AG08395 (cell line): ENCODE results near the gene ZNF428.

Experiments used
- DNase-seq: peaks from one replicate; pipeline ENCODE4 v3.0.0; 2012; ENCODE audit warnings: mixed read lengths, low spot score

Gene ZNF428

DNA sequence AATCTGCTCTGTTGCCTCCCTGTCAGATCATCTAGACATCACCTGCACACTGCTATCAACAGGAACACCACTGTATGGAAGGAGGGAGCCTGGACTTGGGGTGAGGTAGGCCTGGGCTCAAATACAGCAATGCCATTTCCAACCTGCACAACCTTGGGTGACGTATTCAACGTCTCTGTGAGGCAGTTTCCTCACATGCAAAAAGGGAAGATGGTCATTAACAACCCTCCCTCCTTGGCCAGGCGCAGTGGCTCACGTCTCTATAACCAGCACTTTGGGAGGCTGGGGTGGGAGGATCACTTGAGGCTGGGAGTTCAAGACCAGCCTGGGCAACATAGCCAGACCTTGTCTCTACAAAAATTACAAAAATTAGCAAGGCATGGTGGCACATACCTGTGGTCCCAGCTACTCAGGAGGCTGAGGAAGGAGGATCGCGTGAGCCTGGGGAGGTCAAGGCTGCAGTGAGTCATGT is 57.2 kb downstream of the ZNF428 start:
- no peak for DNase-seq

DNA sequence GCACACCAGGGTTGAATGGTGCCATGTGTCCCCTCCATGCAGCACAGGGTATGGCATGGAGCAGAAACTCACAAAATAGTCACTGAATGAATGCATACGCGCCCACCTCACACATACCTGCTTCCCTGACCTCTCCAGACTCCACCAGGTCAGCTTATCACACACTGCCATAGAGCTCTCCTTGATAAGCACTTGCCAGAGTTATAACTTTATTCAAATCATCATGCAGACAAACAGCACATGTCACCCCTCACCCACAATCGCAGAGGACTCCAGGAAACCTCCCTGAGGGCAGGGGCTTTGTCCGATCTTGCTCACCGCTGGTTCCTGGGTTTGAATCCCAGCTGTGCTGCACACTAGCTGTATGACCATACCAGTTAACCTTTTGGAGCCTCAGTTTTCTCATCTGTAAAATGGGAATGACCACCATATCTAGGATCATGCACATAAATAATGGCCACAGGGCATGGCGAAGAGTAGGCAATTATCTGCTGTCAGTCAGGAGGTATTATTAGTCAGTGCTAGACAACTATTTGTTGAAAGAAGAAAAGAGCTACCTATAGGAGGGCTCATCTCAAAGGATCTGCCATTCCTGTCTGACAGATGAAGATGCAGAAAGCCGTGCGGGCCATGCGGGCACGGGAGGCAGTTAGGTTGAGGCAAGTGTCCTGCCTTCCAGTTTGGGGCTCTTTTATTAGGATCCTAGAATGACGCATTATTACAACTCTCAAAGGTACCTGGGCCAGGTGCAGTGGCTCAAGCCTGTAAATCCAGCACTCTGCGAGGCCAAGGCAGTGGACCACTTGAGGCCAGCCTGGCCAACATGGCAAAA is 58.1 kb downstream of the ZNF428 start:
- DNase-seq: no peak

DNA sequence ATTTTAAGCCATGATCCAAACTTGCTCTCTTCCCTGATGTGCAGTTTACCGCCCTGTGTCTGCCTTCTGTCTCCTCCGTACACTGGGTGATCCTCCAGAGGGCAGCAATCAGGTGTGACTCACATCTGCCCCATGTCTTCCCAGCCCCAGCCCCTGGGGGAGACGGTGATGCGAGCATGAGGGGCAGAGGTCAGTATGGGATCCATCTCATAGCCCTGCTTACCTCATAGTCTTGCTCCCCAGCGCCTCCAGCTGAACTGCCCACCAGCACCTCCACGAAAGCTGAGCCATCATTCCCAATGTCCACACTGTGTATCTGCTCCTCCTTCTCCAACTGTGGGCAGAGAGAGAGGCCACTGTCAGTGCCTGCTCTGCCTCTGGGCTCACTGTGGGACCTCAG is 58.7 kb downstream of the ZNF428 start:
- peak; percentile 17 for DNase-seq
